Astrocyte of the cerebellum (primary cell): ENCODE data around the gene AAK1.

ENCODE experiments used
- DNase-seq: peaks from one replicate; pipeline ENCODE4 v3.0.0-alpha.2; 2011; ENCODE audit warnings: low read depth
- H3K4me3 ChIP-seq: 2 replicates; pipeline ENCODE4 v1.5.1; 2011; ENCODE audit warnings: mild to moderate bottlenecking, low read depth, low read length, moderate library complexity
- in situ Hi-C: cut with HindIII; loops from 2 replicates; pipeline ENCODE4 v1.10.0; 2017; ENCODE audit warnings: low sequenced_read_pairs
- TF ChIP-seq, protein P1 (sequence below): IDR thresholded peaks from 2 replicates; pipeline ENCODE4 v1.5.1; 2012; ENCODE audit warnings: low read length, low read depth, moderate library complexity, mild to moderate bottlenecking; ENCODE audit errors: missing control alignments

The AAK1 gene

DNA sequence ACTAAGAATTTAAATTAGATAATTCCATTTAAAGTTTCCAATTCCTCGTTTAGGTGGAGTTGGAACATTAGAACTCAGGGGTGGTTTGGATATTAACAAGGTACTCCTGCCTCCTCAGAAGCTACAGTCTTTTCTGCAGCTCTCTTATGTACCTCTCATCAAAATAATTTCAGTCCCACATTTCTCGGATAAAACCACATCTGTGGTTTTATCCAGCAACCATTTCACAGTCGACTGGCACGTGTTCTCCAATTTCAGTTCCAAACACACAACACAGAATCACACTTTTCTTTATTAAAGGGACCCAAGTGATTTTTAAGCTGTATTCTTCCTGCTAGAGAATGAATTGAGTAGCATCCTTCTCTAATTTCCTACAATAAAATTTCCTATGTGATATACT, 183.6 kb downstream of the AAK1 start:
- TF ChIP-seq, protein P1, sequence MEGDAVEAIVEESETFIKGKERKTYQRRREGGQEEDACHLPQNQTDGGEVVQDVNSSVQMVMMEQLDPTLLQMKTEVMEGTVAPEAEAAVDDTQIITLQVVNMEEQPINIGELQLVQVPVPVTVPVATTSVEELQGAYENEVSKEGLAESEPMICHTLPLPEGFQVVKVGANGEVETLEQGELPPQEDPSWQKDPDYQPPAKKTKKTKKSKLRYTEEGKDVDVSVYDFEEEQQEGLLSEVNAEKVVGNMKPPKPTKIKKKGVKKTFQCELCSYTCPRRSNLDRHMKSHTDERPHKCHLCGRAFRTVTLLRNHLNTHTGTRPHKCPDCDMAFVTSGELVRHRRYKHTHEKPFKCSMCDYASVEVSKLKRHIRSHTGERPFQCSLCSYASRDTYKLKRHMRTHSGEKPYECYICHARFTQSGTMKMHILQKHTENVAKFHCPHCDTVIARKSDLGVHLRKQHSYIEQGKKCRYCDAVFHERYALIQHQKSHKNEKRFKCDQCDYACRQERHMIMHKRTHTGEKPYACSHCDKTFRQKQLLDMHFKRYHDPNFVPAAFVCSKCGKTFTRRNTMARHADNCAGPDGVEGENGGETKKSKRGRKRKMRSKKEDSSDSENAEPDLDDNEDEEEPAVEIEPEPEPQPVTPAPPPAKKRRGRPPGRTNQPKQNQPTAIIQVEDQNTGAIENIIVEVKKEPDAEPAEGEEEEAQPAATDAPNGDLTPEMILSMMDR = no peak
- DNase-seq = peak; percentile 15
- in situ Hi-C loops = no loop called here
- no peak overlapping the region for H3K4me3 ChIP-seq

DNA sequence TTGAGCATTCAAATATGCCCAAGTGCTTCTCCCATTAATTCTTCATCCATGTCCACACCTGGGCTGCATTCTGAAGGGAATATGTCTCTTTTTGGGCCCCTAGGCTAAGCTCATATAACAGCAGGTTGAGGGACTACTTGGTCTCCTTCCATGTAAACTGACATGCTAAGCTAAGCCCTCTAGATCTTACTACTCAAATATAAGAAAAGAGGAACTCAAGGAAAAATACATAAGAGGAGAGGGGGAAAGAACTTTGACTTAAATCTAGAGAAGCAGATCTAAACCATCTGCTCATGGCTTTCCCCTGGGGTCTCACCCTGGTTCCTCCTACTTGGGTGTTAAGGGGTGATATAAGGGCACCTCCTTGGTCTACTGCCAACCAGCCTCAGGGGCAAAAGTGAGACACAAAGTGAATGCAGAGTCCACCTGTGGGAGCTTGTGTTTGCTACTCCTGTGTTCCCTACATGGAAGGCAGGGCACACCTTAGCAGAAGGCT, 186.5 kb downstream of the AAK1 start:
- in situ Hi-C loops = no loop called here
- TF ChIP-seq, protein P1 = no peak
- H3K4me3 ChIP-seq = no peak overlapping the region
- DNase-seq = no peak

DNA sequence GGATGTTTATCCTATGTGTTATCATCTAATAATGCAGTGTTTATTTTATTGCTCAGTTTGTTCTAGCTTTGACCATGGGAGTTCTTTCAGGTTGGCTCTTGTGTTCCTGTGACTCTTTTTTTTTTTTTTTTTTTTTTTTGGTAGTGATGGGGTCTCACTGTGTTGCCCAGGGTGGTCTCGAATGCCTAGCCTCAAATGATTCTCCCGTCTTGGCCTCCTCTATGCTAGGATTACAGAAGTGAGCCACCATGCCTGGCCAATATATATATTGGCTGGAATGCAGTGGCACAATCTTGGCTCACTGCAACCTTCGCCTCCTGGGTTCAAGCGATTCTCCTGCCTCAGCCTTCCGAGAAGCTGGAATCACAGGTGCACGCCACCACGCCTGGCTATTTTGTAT, 187.4 kb downstream of the AAK1 start:
- TF ChIP-seq, protein P1 = no peak
- no peak for DNase-seq
- in situ Hi-C loops = no loop called here
- no peak overlapping the region for H3K4me3 ChIP-seq

GRCh38 chr2:69454976-69455375, 188.6 kb downstream of the AAK1 start:
- in situ Hi-C loops = no loop called here
- no peak for DNase-seq
- no peak overlapping the region for H3K4me3 ChIP-seq
- TF ChIP-seq, protein P1 = no peak

- DNase-seq = no peak
- in situ Hi-C loops = no loop called here
- TF ChIP-seq, protein P1 = no peak
- no peak overlapping the region for H3K4me3 ChIP-seq
Measured at GRCh38 chr2:69453475-69454129, 189.9 kb downstream of the AAK1 start.

GRCh38 chr2:69452687-69453086, 190.9 kb downstream of the AAK1 start:
- DNase-seq = no peak
- no peak overlapping the region for H3K4me3 ChIP-seq
- TF ChIP-seq, protein P1 = no peak
- in situ Hi-C loops = no loop called here
